Fibroblast of the aortic adventitia (primary cell): Measurements from ENCODE around the gene KLHL1. TPM values are rescaled to one million over a fixed set of nuclear protein-coding genes. Genes with fewer than 3 reads are reported as not detected.

ENCODE experiments used
- DNase-seq: peaks from one replicate; pipeline ENCODE4 v3.0.0-alpha.2; 2010; ENCODE audit warnings: low read depth
- H3K4me3 ChIP-seq: 2 replicates; pipeline ENCODE4 v1.5.1; 2011; ENCODE audit warnings: low read depth, mild to moderate bottlenecking, control low read depth, low read length, moderate library complexity
- total RNA-seq: library from RNA; depleted of rRNA; stranded (reverse); fragments of >200 nt; gene quantifications from 2 replicates; pipeline ENCODE4 v1.2.3, GENCODE V29; 2012; ENCODE audit warnings: low replicate concordance
- TF ChIP-seq, protein P1 (sequence below): IDR thresholded peaks from 2 replicates; pipeline ENCODE4 v1.5.1; 2011; ENCODE audit warnings: mild to moderate bottlenecking, low read length, control low read depth, inconsistent platforms; ENCODE audit not compliant: insufficient read depth

The KLHL1 gene
- total RNA-seq, 1 donor, result not detected

DNA sequence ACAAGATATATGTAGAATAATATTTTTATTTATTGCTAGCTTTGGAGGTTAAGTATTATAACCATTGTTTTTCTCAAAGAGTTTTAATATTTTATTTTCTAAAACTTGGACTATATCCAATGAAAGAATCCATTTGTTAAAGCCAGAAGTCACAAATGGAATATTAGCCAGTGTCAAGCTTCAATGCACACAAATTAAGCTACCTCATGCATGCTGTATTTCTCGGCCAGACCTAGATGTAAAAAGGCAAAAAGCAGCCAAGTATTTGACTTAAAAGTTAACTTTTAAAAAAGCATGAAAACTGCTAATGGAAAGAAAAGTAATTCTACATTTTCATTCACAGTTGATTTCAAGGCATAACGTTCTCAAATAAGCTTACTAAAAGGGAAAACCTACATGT is 160.7 kb downstream of the KLHL1 start:
- no peak overlapping the region for H3K4me3 ChIP-seq
- DNase-seq, result no peak
- TF ChIP-seq, protein P1, sequence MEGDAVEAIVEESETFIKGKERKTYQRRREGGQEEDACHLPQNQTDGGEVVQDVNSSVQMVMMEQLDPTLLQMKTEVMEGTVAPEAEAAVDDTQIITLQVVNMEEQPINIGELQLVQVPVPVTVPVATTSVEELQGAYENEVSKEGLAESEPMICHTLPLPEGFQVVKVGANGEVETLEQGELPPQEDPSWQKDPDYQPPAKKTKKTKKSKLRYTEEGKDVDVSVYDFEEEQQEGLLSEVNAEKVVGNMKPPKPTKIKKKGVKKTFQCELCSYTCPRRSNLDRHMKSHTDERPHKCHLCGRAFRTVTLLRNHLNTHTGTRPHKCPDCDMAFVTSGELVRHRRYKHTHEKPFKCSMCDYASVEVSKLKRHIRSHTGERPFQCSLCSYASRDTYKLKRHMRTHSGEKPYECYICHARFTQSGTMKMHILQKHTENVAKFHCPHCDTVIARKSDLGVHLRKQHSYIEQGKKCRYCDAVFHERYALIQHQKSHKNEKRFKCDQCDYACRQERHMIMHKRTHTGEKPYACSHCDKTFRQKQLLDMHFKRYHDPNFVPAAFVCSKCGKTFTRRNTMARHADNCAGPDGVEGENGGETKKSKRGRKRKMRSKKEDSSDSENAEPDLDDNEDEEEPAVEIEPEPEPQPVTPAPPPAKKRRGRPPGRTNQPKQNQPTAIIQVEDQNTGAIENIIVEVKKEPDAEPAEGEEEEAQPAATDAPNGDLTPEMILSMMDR, result no peak

DNA sequence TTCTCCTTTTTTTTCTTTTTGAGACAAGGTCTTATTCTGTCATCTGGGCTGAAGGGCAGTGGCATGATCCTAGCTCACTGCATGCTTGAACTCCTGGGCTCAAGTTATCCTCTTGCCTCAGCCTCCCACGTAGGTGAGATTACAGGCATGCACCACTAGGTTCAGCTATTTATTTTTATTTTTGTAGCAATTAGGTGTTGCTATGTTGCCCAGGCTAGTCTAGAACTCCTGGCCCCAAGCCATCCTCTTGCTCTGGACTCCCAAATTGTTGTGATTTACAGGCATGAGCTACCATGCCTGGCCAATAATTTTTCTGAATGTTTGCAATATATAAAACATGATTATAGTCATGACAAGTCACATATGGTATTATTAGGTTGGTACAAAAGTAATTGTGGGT is 161.7 kb downstream of the KLHL1 start:
- TF ChIP-seq, protein P1, result no peak
- H3K4me3 ChIP-seq, result no peak overlapping the region
- DNase-seq, result no peak

DNA sequence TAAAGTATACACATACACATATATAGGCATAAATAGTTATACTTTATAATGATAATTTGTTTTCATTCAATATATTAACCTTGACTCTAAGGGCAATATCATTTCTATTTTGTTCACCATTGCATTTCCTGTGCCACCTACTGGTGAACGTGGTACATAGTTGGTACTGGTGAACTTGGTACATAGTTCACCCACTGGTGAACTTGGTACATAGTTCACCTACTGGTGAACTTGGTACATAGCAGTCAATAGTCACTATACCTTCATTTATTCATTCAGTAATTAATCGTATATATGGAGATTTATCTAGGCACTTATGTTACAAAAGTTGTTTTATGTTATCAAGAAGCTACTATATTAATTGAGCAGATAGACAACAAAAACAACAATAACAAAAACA is 173.2 kb downstream of the KLHL1 start:
- TF ChIP-seq, protein P1, result no peak
- DNase-seq, result no peak
- H3K4me3 ChIP-seq, result no peak overlapping the region

DNA sequence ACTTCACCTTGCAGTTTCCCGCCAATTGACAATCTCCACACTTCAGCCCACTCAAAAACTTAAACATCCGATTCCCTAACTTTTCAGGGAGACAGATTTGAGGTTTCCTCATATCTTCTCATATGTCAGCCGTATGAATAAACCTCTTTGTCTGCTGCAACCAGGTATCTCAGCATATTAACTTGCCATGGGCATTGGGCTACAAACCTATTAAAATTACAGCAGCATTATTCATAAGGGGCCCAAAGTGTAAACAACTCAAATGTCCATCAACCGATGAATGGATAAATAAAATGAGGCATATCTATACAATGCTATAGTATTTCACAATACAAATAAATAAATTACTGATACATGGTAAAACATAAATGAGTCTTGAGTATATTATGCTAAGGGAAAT is 180.0 kb downstream of the KLHL1 start:
- TF ChIP-seq, protein P1, result no peak
- DNase-seq, result no peak
- H3K4me3 ChIP-seq, result no peak overlapping the region

DNA sequence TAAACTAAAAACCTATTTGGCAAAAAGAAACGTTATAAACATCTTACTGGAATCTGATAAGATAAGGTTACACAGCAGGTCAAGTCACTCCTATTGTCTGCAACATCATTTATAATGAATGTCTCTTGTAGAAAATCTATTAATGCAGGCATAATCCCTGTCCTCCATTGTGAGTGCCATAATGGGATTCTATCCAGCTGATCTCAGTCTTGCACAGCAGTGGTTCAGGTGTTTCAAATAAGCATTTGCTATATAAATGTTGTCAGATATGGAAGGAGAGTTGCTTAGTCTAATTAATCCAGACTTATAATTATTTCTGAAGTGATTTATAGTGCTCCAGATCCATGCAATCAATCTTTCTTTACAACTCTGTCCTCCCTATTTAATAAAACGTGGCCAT is 187.1 kb downstream of the KLHL1 start:
- TF ChIP-seq, protein P1, result no peak
- no peak for DNase-seq

DNA sequence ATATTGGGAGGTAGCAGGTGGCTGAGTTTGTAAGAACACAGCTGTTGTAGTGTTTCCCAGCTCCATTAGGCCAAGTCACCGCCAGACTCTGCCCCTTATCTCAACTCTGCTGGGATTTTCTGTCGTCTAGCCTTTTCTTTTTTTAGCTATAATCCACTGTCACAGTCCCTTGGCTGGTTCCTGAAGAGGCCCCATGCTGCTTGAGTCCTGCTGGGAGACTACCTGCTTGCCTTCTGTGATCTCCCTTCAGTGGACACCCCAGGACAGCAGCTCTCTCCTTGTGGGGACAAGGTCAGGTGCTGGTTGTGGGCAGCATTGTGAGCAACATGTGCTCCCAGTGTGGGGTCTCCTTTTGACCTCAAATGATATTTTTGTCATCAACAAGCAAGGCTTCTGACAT is 195.6 kb downstream of the KLHL1 start:
- no peak overlapping the region for H3K4me3 ChIP-seq
- TF ChIP-seq, protein P1, result no peak
- no peak for DNase-seq

More for the DNA sequence above, 187.1 kb downstream of the KLHL1 start:
- H3K4me3 ChIP-seq, result no peak overlapping the region

DNA sequence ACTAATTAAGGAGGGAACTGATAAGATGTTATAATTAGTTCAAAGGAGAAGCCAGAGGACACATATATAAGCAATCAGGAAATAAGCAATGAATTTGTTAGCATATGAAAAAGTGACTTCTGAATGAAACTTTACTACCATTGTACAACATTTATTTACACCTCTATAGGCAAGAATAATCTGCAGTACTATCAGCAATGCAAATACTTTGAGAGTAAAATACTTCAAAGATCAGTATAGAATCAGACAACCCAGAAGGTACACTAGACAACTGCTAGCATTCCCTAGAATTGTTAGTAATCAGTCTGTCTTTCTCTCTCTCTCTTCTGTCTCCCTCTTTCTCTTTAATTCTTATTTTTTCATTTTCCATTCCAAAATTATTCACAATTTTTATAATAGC is 197.5 kb downstream of the KLHL1 start:
- TF ChIP-seq, protein P1, result no peak
- H3K4me3 ChIP-seq, result no peak overlapping the region
- no peak for DNase-seq
